Eye (tissue), 1 donor: ENCODE measurements around the gene MED4.

Source experiments
- DNase-seq: peaks from one replicate; pipeline ENCODE4 v3.0.0-alpha.2; 2015

The MED4 gene

DNA sequence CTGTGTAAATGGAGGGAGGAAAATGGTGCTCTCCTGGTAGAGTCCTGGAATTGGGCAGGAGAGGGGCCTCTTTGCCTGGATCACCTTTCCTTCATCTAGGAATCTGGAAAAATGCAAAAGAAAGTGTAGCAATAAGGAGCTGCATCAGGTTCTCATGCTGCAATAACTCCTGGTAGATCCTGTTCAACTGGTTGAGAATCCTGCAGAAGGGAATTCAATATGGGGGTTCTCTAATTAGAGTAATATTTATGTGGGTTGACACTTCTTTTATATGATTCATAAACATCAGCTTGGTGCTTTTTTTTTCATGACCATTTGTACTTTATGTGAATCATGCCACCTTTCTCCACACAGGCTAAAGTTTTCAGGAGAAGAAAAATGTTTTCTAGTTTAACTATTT lies 66.8 kb downstream of the MED4 start:
- no peak for DNase-seq
